ENCODE measurements around the gene GGT5. TPM values are rescaled to one million over a fixed set of nuclear protein-coding genes. Genes with fewer than 3 reads are reported as not detected.
A peak's percentile ranks its signal among the peaks of the same experiment; 100 is the strongest.
"Not testable (repeated sequence)": the region's sequence is repeated elsewhere in the genome, so short reads cannot be mapped to it uniquely, and the experiment has no call there.

The GGT5 gene
- total RNA-seq, result not detected

GRCh38 chr22:24245030-24245431, at the start of gene GGT5:
GGT5 (minus strand) TSS chr22:24245082; CDS start chr22:24244725, 357 bp downstream.
- not testable (repeated sequence) for DNase-seq

GRCh38 chr22:24292202-24292830, 47.4 kb upstream of the GGT5 start:
- DNase-seq, result not testable (repeated sequence)

GRCh38 chr22:24291515-24292201, 46.8 kb upstream of the GGT5 start:
- DNase-seq, result no peak

GRCh38 chr22:24290459-24290858, 45.6 kb upstream of the GGT5 start:
- DNase-seq, result no peak

- no peak for DNase-seq
Measured at GRCh38 chr22:24289741-24290163, 44.9 kb upstream of the GGT5 start.

GRCh38 chr22:24289114-24289513, 44.2 kb upstream of the GGT5 start:
- DNase-seq, result no peak

GRCh38 chr22:24287801-24288200, 42.9 kb upstream of the GGT5 start:
- not testable (repeated sequence) for DNase-seq

GRCh38 chr22:24287212-24287611, 42.3 kb upstream of the GGT5 start:
- DNase-seq, result not testable (repeated sequence)

- no peak for DNase-seq
Measured at GRCh38 chr22:24285245-24285644, 40.4 kb upstream of the GGT5 start.

GRCh38 chr22:24284747-24285203, 39.9 kb upstream of the GGT5 start:
- DNase-seq, result no peak

GRCh38 chr22:24282401-24282800, 37.5 kb upstream of the GGT5 start:
- no peak for DNase-seq

GRCh38 chr22:24280363-24280762, 35.5 kb upstream of the GGT5 start:
- DNase-seq, result not testable (repeated sequence)

- not testable (repeated sequence) for DNase-seq
Measured at GRCh38 chr22:24274696-24275405, 30.0 kb upstream of the GGT5 start.

- not testable (repeated sequence) for DNase-seq
Measured at GRCh38 chr22:24273906-24274305, 29.0 kb upstream of the GGT5 start.

- not testable (repeated sequence) for DNase-seq
Measured at GRCh38 chr22:24273031-24273430, 28.1 kb upstream of the GGT5 start.

- DNase-seq, result no peak
Measured at GRCh38 chr22:24271386-24271854, 26.5 kb upstream of the GGT5 start.

- DNase-seq, result peak; percentile 86
Measured at GRCh38 chr22:24270556-24271385, 25.9 kb upstream of the GGT5 start, which contains the start of gene SPECC1L. SPECC1L (plus strand) TSS chr22:24270831; CDS start chr22:24302232, 31,401 bp downstream.

GRCh38 chr22:24266495-24266894, 21.6 kb upstream of the GGT5 start:
- not testable (repeated sequence) for DNase-seq

- no peak for DNase-seq
Measured at GRCh38 chr22:24265734-24266133, 20.9 kb upstream of the GGT5 start.

GRCh38 chr22:24264329-24264896, 19.5 kb upstream of the GGT5 start:
- not testable (repeated sequence) for DNase-seq

GRCh38 chr22:24263479-24263878, 18.6 kb upstream of the GGT5 start:
- not testable (repeated sequence) for DNase-seq

GRCh38 chr22:24262185-24262749, 17.4 kb upstream of the GGT5 start:
- not testable (repeated sequence) for DNase-seq

Data from effector CD4-positive, alpha-beta T cell (primary cell).